BJ (cell line): ENCODE data around the gene CR2. TPM values are rescaled to one million over a fixed set of nuclear protein-coding genes. Genes with fewer than 3 reads are reported as not detected.

ENCODE experiments used
- CTCF ChIA-PET: fragments of 350-600 bp; formaldehyde crosslinking; extraction: SDS; loops from one replicate; lab custom pipeline; 2021; ENCODE audit warnings: antibody characterized with exemption, inconsistent platforms; lab: Yijun Ruan, JAX
- POLR2A ChIA-PET: fragments of 300-600 bp; sonication (Branson Sonifier 250); formaldehyde crosslinking; extraction: SDS; loops from one replicate; lab custom pipeline; 2021; ENCODE audit warnings: antibody characterized with exemption; lab: Charles Lee
- DNase-seq: peaks from one replicate; pipeline ENCODE4 v3.0.0-alpha.2; 2011; ENCODE audit warnings: low read depth
- H3K27me3 ChIP-seq: 2 replicates; pipeline ENCODE4 v1.6.0; 2011; ENCODE audit warnings: low read length; ENCODE audit not compliant: control insufficient read depth, insufficient read depth
- H3K36me3 ChIP-seq: 2 replicates; pipeline ENCODE4 v1.5.1; 2011; ENCODE audit warnings: low read length; ENCODE audit not compliant: control insufficient read depth, insufficient read depth
- H3K4me3 ChIP-seq: 2 replicates; pipeline ENCODE4 v1.5.1; 2011; ENCODE audit warnings: low read depth, mild to moderate bottlenecking, control low read depth, low read length
- polyA plus RNA-seq: library from polyadenylated mRNA; depleted of rRNA; stranded (reverse); fragments of >200 nt; gene quantifications from 2 replicates; pipeline ENCODE4 v1.2.3, GENCODE V29; 2011
- TF ChIP-seq, protein P1 (sequence below): IDR thresholded peaks from 2 replicates; pipeline ENCODE4 v1.5.1; 2011; ENCODE audit warnings: low read depth, mild to moderate bottlenecking, control low read depth, inconsistent platforms, low read length, moderate library complexity; ENCODE audit not compliant: insufficient read depth

Gene CR2
- polyA plus RNA-seq, 1 experiment, result not detected

DNA sequence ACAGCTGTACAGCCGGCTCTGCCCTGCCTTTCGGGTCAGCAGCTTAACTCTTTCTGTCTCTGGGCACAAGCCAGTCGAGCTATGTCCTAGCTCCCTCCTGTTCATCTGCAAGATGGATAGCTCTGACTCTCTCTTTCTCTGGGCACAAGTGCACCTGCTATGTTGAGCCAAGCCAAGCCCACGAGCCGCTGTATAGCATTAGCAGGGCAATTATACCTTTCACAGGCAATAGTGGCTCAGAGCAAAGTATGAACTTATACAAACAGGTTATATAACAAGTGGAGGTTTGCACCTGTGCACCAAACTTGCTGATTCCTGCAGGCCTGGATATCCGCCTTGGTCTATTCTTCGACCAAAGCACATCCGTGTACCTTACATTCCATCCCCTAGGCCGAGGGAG, 33.0 kb upstream of the CR2 start:
- H3K36me3 ChIP-seq, result no peaks in the 10 kb centered on the region

DNA sequence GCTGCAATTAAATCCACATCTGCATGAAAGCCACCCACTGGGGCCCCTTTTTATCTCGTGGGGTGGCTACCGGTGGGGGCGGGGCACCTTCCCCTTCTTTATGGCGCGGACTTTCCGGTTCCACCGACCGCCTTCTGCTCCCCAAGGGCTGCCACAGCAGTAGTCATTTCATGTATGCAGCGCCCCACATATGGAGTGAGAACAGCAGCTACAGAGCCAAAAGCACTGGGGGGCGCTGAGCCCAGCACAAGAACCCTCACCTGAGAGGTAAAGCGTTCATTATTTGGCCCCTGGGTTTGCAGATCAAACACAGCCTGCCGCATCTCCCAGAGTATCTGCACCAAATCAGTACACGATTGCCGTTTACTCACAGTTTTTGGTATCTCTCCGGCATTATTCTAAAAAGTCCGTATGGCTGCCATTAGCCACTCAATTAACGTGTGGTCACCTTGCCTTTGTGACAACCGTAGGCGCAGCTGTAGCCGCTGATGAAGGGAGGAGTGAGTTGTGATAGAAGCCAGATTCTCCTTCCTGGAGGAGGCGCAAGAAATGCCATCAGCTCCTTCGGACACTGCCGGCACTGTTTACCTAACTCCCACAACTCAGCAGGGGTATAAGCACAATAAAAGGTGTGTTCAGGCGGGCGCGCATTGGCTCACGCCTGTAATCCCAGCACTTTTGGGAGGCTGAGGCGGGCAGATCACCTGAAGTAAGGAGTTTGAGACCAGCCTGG, 30.4 kb upstream of the CR2 start:
- Histone ChIP-seq H3K4me3 (no peak overlapping the region), H3K27me3 (no peaks in the 10 kb centered on the region; the same call in none of the 2 replicates), H3K36me3 (no peaks in the 10 kb centered on the region)
- CTCF ChIA-PET, result interaction anchor here (0.6 kb wide), 1 partner anchor 9 kb away, joined by 3 read pairs; no protein-coding TSS in a partner anchor
- DNase-seq, result no peak
- TF ChIP-seq, protein P1, sequence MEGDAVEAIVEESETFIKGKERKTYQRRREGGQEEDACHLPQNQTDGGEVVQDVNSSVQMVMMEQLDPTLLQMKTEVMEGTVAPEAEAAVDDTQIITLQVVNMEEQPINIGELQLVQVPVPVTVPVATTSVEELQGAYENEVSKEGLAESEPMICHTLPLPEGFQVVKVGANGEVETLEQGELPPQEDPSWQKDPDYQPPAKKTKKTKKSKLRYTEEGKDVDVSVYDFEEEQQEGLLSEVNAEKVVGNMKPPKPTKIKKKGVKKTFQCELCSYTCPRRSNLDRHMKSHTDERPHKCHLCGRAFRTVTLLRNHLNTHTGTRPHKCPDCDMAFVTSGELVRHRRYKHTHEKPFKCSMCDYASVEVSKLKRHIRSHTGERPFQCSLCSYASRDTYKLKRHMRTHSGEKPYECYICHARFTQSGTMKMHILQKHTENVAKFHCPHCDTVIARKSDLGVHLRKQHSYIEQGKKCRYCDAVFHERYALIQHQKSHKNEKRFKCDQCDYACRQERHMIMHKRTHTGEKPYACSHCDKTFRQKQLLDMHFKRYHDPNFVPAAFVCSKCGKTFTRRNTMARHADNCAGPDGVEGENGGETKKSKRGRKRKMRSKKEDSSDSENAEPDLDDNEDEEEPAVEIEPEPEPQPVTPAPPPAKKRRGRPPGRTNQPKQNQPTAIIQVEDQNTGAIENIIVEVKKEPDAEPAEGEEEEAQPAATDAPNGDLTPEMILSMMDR, result no peak
- POLR2A ChIA-PET, result no interaction called here

More for the DNA sequence above, 33.0 kb upstream of the CR2 start:
- Histone ChIP-seq H3K27me3 (no peaks in the 10 kb centered on the region; the same call in none of the 2 replicates), H3K4me3 (no peak overlapping the region)
- ChIA-PET CTCF (no interaction called here), POLR2A (no interaction called here)
- TF ChIP-seq, protein P1, result no peak
- no peak for DNase-seq

DNA sequence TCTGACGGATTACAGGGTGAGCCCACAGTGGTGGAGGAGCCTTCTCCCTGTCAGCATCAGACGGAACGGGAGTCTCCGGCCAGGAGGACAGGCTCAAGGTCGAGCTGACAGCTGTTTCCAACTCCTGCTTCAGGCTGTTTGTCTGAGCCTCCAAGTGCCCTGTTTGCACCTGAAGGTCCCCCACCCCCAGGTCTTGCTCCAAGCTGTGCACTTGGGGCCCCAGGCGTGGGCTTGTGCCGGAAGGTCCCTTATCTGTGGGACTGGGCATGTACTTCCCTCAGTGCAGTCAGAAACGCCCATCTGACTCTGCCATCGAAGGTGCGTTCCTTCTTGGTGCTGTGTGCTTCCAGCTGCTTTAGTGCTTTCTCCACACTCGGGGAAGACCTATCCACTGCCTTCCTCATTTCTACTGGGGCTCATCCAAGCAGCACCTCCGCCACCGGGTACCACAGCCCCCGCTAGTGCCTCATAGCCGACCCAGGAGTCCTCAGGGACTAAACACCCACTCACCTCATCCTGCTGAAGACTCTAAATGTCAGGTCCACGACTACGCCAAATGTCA, 29.5 kb upstream of the CR2 start:
- no peaks in the 10 kb centered on the region for H3K36me3 ChIP-seq
- CTCF ChIA-PET, result interaction anchor here (0.5 to 0.6 kb wide), 3 partner anchors 8 to 256 kb away, joined by 3 read pairs; no protein-coding TSS in a partner anchor
- TF ChIP-seq, protein P1, result no peak
- POLR2A ChIA-PET, result no interaction called here
- DNase-seq, result no peak
- no peak overlapping the region for H3K4me3 ChIP-seq
- H3K27me3 ChIP-seq, result no peaks in the 10 kb centered on the region; the same call in 1 of the 2 replicates

DNA sequence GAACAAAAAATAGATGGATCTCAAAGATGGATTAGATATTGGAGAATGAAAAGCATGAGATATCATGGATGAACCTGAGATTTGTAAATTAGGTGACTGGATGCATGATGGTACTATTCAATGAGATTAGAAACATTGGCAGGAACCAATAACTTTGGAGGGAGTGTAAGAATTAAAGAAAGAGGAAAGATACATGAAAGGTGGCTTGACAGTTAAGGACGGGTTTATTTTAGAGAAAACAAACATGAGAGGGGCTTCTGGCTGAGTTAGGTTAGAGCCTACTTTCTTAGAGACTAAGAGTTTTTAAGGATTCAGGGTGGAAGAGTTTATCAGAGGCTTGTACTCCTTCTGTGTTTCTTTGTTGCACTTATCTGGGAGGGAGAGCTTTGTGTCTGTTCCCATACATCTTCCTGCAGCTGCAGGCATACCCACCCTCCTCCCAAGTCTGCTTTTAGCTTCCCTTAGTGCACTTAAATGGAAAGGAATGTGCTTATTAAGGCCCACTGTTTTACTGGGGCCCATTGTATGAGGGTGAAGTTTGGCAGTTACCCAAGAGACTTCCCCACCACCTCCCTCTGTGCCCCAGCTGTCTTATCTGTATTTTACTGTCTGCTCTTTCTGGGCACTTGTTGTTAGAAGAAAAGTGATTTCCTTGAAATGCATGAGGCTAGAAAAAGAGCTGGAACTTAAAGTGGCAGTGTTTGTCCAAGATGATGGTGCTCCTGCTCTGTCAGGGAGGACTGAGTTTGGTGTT, 26.1 kb upstream of the CR2 start:
- H3K4me3 ChIP-seq, result no peak overlapping the region
- H3K36me3 ChIP-seq, result no peaks in the 10 kb centered on the region
- DNase-seq, result no peak
- ChIA-PET CTCF (no interaction called here), POLR2A (no interaction called here)
- no peaks in the 10 kb centered on the region; the same call in 1 of the 2 replicates for H3K27me3 ChIP-seq
- TF ChIP-seq, protein P1, result no peak

DNA sequence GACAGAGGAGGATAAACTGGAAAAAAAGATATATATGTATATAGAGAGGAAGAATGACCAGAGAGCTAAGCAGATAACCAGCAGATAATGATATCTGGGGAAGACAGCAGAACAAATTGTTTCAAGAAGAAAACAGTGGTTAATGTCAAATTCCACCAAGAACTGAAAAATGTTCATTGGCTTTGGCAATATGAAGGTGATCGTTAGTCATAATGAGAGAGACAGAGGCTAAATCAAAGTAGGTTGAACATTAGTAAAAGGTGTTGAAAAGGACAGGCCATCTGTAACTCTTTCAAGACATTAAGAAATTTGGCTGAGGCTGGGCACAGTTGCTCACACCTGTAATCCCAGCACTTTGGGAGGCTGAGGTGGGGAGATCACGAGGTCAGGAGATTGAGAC, 25.3 kb upstream of the CR2 start:
- Histone ChIP-seq H3K36me3 (no peaks in the 10 kb centered on the region), H3K27me3 (no peaks in the 10 kb centered on the region), H3K4me3 (no peak overlapping the region)
- DNase-seq, result no peak
- CTCF ChIA-PET, result no interaction called here
- TF ChIP-seq, protein P1, result no peak
- POLR2A ChIA-PET, result no interaction called here
